H1 (cell line): Measurements from ENCODE around the gene SMIM1. TPM values are rescaled to one million over a fixed set of nuclear protein-coding genes. Genes with fewer than 3 reads are reported as not detected.
A peak's percentile ranks its signal among the peaks of the same experiment; 100 is the strongest.

Source experiments
- CTCF ChIA-PET: fragments of 300-600 bp; sonication (Branson Sonifier 250); formaldehyde crosslinking; loops from one replicate; lab custom pipeline; 2021; ENCODE audit not compliant: partially characterized antibody; lab: Charles Lee
- POLR2A ChIA-PET: fragments of 300-600 bp; sonication (Branson Sonifier 250); formaldehyde crosslinking; loops from one replicate; lab custom pipeline; 2021; ENCODE audit warnings: inconsistent platforms; ENCODE audit not compliant: partially characterized antibody; lab: Charles Lee
- DNase-seq, 2 experiments: peaks; one replicate each; pipeline versions ENCODE4 v3.0.0 to v3.0.0-alpha.2; 2010 to 2022; ENCODE audit warnings: low spot score in 2 of 2, low read depth in 1 of 2, mixed read lengths in 1 of 2
- FAIRE-seq: peaks from 2 replicates; lab custom pipeline; 2011; peaks lifted over from hg19 to GRCh38; lab: Jason Lieb, UNC
- H2AFZ ChIP-seq: 2 replicates; pipeline ENCODE4 v1.8.1; 2012; ENCODE audit warnings: low read length, inconsistent platforms
- H2AK5ac ChIP-seq: 2 replicates; pipeline ENCODE4 v1.6.1; 2013; ENCODE audit warnings: low read depth, low read length
- H2BK120ac ChIP-seq: replicated peaks from 2 replicates; pipeline ENCODE3; 2013; ENCODE audit warnings: low read depth, low read length, inconsistent platforms
- H2BK12ac ChIP-seq: 2 replicates; pipeline ENCODE4 v1.6.1; 2013; ENCODE audit warnings: low read depth, low read length
- H2BK15ac ChIP-seq: 2 replicates; pipeline ENCODE4 v1.6.1; 2013; ENCODE audit warnings: low read length
- H2BK20ac ChIP-seq: 2 replicates; pipeline ENCODE4 v1.6.1; 2013; ENCODE audit warnings: low read length
- H2BK5ac ChIP-seq: 2 replicates; pipeline ENCODE4 v1.6.1; 2013; ENCODE audit warnings: low read depth, low read length
- H3K14ac ChIP-seq: 2 replicates; pipeline ENCODE4 v1.6.1; 2013; ENCODE audit warnings: inconsistent platforms; ENCODE audit not compliant: insufficient read length
- H3K18ac ChIP-seq: 2 replicates; pipeline ENCODE4 v1.6.1; 2013; ENCODE audit warnings: low read length; ENCODE audit errors: extremely low read depth
- H3K23ac ChIP-seq: 2 replicates; pipeline ENCODE4 v1.6.1; 2013; ENCODE audit warnings: inconsistent platforms; ENCODE audit not compliant: insufficient read length
- H3K23me2 ChIP-seq: 2 replicates; pipeline ENCODE4 v1.6.1; 2013; ENCODE audit warnings: low read depth, low read length
- H3K27ac ChIP-seq: 2 replicates; pipeline ENCODE4 v1.6.1; 2011; ENCODE audit warnings: low read depth, low read length, inconsistent platforms
- H3K27me3 ChIP-seq, 4 experiments: replicated peaks in 1 of 4; 1 replicate in 1 of 4; 2 replicates in 3 of 4; pipeline versions ENCODE4 v1.6.1 to v1.8.1; 2011 to 2013; ENCODE audit warnings: low read length in 3 of 4, mild to moderate bottlenecking in 3 of 4, inconsistent platforms in 2 of 4, mixed read lengths in 2 of 4, moderate library complexity in 1 of 4; ENCODE audit not compliant: control insufficient read depth in 3 of 4, insufficient read depth in 3 of 4; ENCODE audit errors: extremely low read depth in 1 of 4
- H3K36me3 ChIP-seq, 4 experiments: 2 replicates each; pipeline versions ENCODE4 v1.6.1 to v1.8.1; 2011 to 2013; ENCODE audit warnings: mild to moderate bottlenecking in 4 of 4, low read length in 3 of 4, moderate library complexity in 2 of 4, control low read depth in 1 of 4, inconsistent platforms in 1 of 4; ENCODE audit not compliant: insufficient read depth in 4 of 4, control insufficient read depth in 2 of 4
- H3K4ac ChIP-seq: replicated peaks from 2 replicates; pipeline ENCODE3; 2013; ENCODE audit warnings: low read length, low read depth, mixed read lengths, inconsistent platforms; ENCODE audit not compliant: insufficient read length
- H3K4me1 ChIP-seq, 4 experiments: replicated peaks in 1 of 4; 1 replicate in 1 of 4; 2 replicates in 3 of 4; pipeline versions ENCODE4 v1.6.1 to v1.8.1; 2011 to 2013; ENCODE audit warnings: low read length in 3 of 4, inconsistent platforms in 2 of 4, mixed read lengths in 1 of 4; ENCODE audit not compliant: insufficient read depth in 4 of 4, control insufficient read depth in 3 of 4
- H3K4me2 ChIP-seq, 2 experiments: 2 replicates each; pipeline versions ENCODE4 v1.6.1 to v1.8.1; 2011 to 2013; ENCODE audit warnings: low read depth in 2 of 2, low read length in 2 of 2, control low read depth in 1 of 2, inconsistent platforms in 1 of 2, mild to moderate bottlenecking in 1 of 2; ENCODE audit not compliant: insufficient read depth in 1 of 2
- H3K4me3 ChIP-seq, 4 experiments: fragments of 200-600, 300-600 bp in 1 of 4; sonication (generic), shearing (Covaris generic), sonication (Bioruptor Twin) in 1 of 4; 2 replicates each; pipeline versions ENCODE4 v1.5.1 to v1.8.1; 2011 to 2016; ENCODE audit warnings: low read length in 4 of 4, low read depth in 3 of 4, control low read depth in 2 of 4, inconsistent platforms in 2 of 4, mild to moderate bottlenecking in 2 of 4, mixed read lengths in 1 of 4, moderate library complexity in 1 of 4; ENCODE audit not compliant: insufficient read depth in 2 of 4; ENCODE audit errors: extremely low read depth in 1 of 4
- H3K56ac ChIP-seq: replicated peaks from 2 replicates; pipeline ENCODE3; 2013; ENCODE audit warnings: low read depth, mild to moderate bottlenecking, mixed read lengths, low read length, inconsistent platforms; ENCODE audit not compliant: insufficient read length
- H3K79me1 ChIP-seq: 2 replicates; pipeline ENCODE4 v1.6.1; 2013; ENCODE audit warnings: low read depth, low read length, control low read depth
- H3K79me2 ChIP-seq, 2 experiments: 2 replicates each; pipeline versions ENCODE4 v1.6.1 to v1.8.1; 2012 to 2013; ENCODE audit warnings: low read length in 2 of 2, mild to moderate bottlenecking in 2 of 2, inconsistent platforms in 1 of 2; ENCODE audit not compliant: insufficient read depth in 2 of 2, control insufficient read depth in 1 of 2
- H3K9ac ChIP-seq, 4 experiments: replicated peaks in 1 of 4; 1 replicate in 1 of 4; 2 replicates in 3 of 4; pipeline versions ENCODE4 v1.6.1 to v1.8.1; 2011 to 2013; ENCODE audit warnings: low read depth in 3 of 4, low read length in 3 of 4, control low read depth in 2 of 4, mild to moderate bottlenecking in 2 of 4, moderate library complexity in 2 of 4, inconsistent platforms in 1 of 4; ENCODE audit errors: extremely low read depth in 1 of 4
- H3K9me3 ChIP-seq, 2 experiments: 2 replicates each; pipeline versions ENCODE4 v1.6.1 to v1.8.1; 2012 to 2013; ENCODE audit warnings: mild to moderate bottlenecking in 2 of 2, moderate library complexity in 2 of 2, control low read depth in 1 of 2, inconsistent platforms in 1 of 2, low read depth in 1 of 2, low read length in 1 of 2, mixed read lengths in 1 of 2; ENCODE audit not compliant: insufficient read depth in 2 of 2
- H4K20me1 ChIP-seq, 2 experiments: replicated peaks in 1 of 2; 2 replicates each; pipeline versions ENCODE3 to v1.8.1; 2011 to 2013; ENCODE audit warnings: inconsistent platforms in 2 of 2, low read length in 2 of 2, mild to moderate bottlenecking in 1 of 2; ENCODE audit not compliant: insufficient read depth in 2 of 2, control insufficient read depth in 1 of 2
- H4K5ac ChIP-seq: 2 replicates; pipeline ENCODE4 v1.6.1; 2013; ENCODE audit warnings: low read length, low read depth, mixed read lengths, inconsistent platforms; ENCODE audit not compliant: insufficient read length
- H4K8ac ChIP-seq: 2 replicates; pipeline ENCODE4 v1.8.0; 2013; ENCODE audit warnings: mild to moderate bottlenecking, moderate library complexity, low read length, inconsistent platforms; ENCODE audit not compliant: insufficient read depth; ENCODE audit errors: extremely low read depth
- H4K91ac ChIP-seq: replicated peaks from 2 replicates; pipeline ENCODE3; 2013; ENCODE audit warnings: low read length, mixed read lengths, inconsistent platforms; ENCODE audit not compliant: insufficient read length
- CTCF ChIP-seq, 3 experiments: IDR thresholded peaks; 1 replicate in 2 of 3; 2 replicates in 1 of 3; pipeline versions ENCODE4 v1.5.1 to v1.6.1; 2011; ENCODE audit warnings: low read length in 3 of 3, mild to moderate bottlenecking in 3 of 3, inconsistent platforms in 2 of 3, low read depth in 1 of 3, moderate library complexity in 1 of 3; ENCODE audit not compliant: insufficient read depth in 1 of 3; ENCODE audit errors: control extremely low read depth in 1 of 3
- EP300 ChIP-seq, 2 experiments: IDR thresholded peaks; 1 replicate in 1 of 2; 2 replicates in 1 of 2; pipeline ENCODE4 v1.6.1; 2011 to 2012; ENCODE audit warnings: low read depth in 2 of 2, low read length in 2 of 2, mild to moderate bottlenecking in 2 of 2, borderline replicate concordance in 1 of 2, inconsistent platforms in 1 of 2, moderate library complexity in 1 of 2
- HDAC6 ChIP-seq: IDR thresholded peaks from one replicate; pipeline ENCODE4 v1.7.1; 2012; ENCODE audit warnings: low read depth, mild to moderate bottlenecking, inconsistent platforms, low read length, moderate library complexity
- JUND ChIP-seq: IDR thresholded peaks from 2 replicates; pipeline ENCODE4 v1.6.1; 2011; ENCODE audit warnings: mild to moderate bottlenecking, improper control_type of control experiment, low read length
- RNF2 ChIP-seq: fragments of 200-900, 300-1000 bp; sonication (generic); IDR thresholded peaks from 2 replicates; pipeline ENCODE4 v1.7.1; 2016; ENCODE audit warnings: borderline replicate concordance, low read depth, mild to moderate bottlenecking, antibody characterized with exemption, low read length; ENCODE audit not compliant: poor library complexity, severe bottlenecking; ENCODE audit errors: missing control alignments
- SP1 ChIP-seq: IDR thresholded peaks from 2 replicates; pipeline ENCODE4 v1.6.1; 2011; ENCODE audit warnings: low read depth, low read length
- SRF ChIP-seq: IDR thresholded peaks from 2 replicates; pipeline ENCODE4 v1.6.1; 2011; ENCODE audit warnings: mild to moderate bottlenecking, low read depth, low read length, moderate library complexity
- SUZ12 ChIP-seq: fragments of 200-600 bp; sonication (generic); IDR thresholded peaks from 2 replicates; pipeline ENCODE4 v1.6.1; 2012; ENCODE audit warnings: mild to moderate bottlenecking, inconsistent platforms, low read length, moderate library complexity, mixed read lengths
- WGBS, 2 experiments: shearing (Covaris generic) in 1 of 2; methylation state at CpG; one replicate each; pipeline versions ENCODE4 v1.1.6 to v1.1.7; 2013 to 2015; ENCODE audit warnings: low lambda C conversion rate in 2 of 2, mixed read lengths in 2 of 2, inconsistent platforms in 1 of 2, low coverage in 1 of 2, missing lambda C conversion rate in 1 of 2; ENCODE audit not compliant: insufficient replicate concordance in 2 of 2, insufficient coverage in 1 of 2, insufficient read length in 1 of 2; ENCODE audit errors: extremely low coverage in 1 of 2, missing lambda C conversion rate in 1 of 2; 5-methylcytosine and 5-hydroxymethylcytosine counted together
- polyA plus RNA-seq, 7 experiments: library from polyadenylated mRNA; depleted of rRNA in 3 of 7; stranded (reverse) in 5 of 7; unstranded in 2 of 7; fragments of >200 nt in 5 of 7; fragments of 200-250 nt in 2 of 7; gene quantifications; 1 replicate in 5 of 7; 2 replicates in 1 of 7; 4 replicates in 1 of 7; pipeline versions ENCODE4 v1.2.1 to v1.2.3, GENCODE V29; 2011 to 2013; ENCODE audit warnings: missing spikeins in 2 of 7, mixed read lengths in 2 of 7
- total RNA-seq: library from RNA; stranded (reverse); fragmentation: NEBNext Ultra II Directional; extraction: Animal tissue kit (Norgen Biotek cat#: 25700); gene quantifications from 2 replicates; pipeline ENCODE4 v1.2.1, GENCODE V29; 2021

SMIM1 gene
- total and polyA plus RNA-seq, 2 of the 8 experiments (the other 6 are each of a cell fraction or from before 2014, with no cell fraction given), result 7.7 to 9.7 TPM

GRCh38 chr1:3779265-3779911, 6.8 kb downstream of the SMIM1 start:
- H3K79me1 ChIP-seq, result no peaks in the 10 kb centered on the region; the same call in 1 of the 2 replicates
- peaks cover 25 to 45% (median 43%) of the 10 kb centered on the region in 4 experiments for H3K36me3 ChIP-seq
- H3K79me2 ChIP-seq, result no peaks in the 10 kb centered on the region
- no peak overlapping the region for H2AFZ ChIP-seq
- H3K4me1 ChIP-seq, result peaks cover 0 to 18% (median 9%) of the 10 kb centered on the region in 4 experiments; a peak in 6 of 7 replicates
- no peak overlapping the region for H2BK12ac ChIP-seq
- H2BK20ac ChIP-seq, result no peak overlapping the region
- no peak for TF ChIP-seq SRF
- no peak for TF ChIP-seq HDAC6
- peak in 1 of 3 experiments; percentile 35; a peak in 2 of 4 replicates for TF ChIP-seq CTCF (IDR thresholded peaks at IDR 0.05; ENCODE audit: control extremely low read depth in 1 of 3, insufficient read depth in 1 of 3, low read depth in 1 of 3, low read length in 3 of 3)
- no peak for TF ChIP-seq SP1
- TF ChIP-seq RNF2, result no peak
- TF ChIP-seq SUZ12, result no peak
- TF ChIP-seq EP300 (IDR thresholded peaks at IDR 0.05; ENCODE audit: borderline replicate concordance in 1 of 2, low read depth in 2 of 2, low read length in 2 of 2), result no peak
- no peak for TF ChIP-seq JUND
- FAIRE-seq (no peak), DNase-seq (no peak)
- peaks cover 10 to 23% of the 10 kb centered on the region in 2 experiments for H4K20me1 ChIP-seq
- no peak overlapping the region for H3K56ac ChIP-seq
- ChIA-PET CTCF (interaction anchor here (0.6 to 1.6 kb wide), 5 partner anchors 8 to 1729 kb away, joined by 3 to 8 read pairs (median 3); no protein-coding TSS in a partner anchor), POLR2A (interaction anchor here (1.0 to 5.8 kb wide), 4 partner anchors 10 to 80 kb away, joined by 3 to 84 read pairs (median 8); partner anchors contain the start of gene LRRC47)
- H2BK120ac ChIP-seq, result no peak overlapping the region
- H3K9ac ChIP-seq, result no peak overlapping the region
- H3K4ac ChIP-seq, result no peak overlapping the region
- WGBS, 2 experiments, result 90% methylated on average over 23 of the region's 23 CpGs; no CpG with 5 or more reads in 1 of the 2 experiments
- no peak overlapping the region for H3K4me3 ChIP-seq
- no peak overlapping the region for H2AK5ac ChIP-seq
- no peak overlapping the region for H2BK5ac ChIP-seq
- no peak overlapping the region for H3K23ac ChIP-seq
- no peak overlapping the region for H3K4me2 ChIP-seq
- no peaks in the 10 kb centered on the region for H3K23me2 ChIP-seq
- no peak overlapping the region for H4K91ac ChIP-seq
- no peak overlapping the region for H4K8ac ChIP-seq
- no peak overlapping the region for H3K27ac ChIP-seq
- no peak overlapping the region for H3K14ac ChIP-seq
- H2BK15ac ChIP-seq, result no peak overlapping the region
- H3K9me3 ChIP-seq, result no peaks in the 10 kb centered on the region
- no peak overlapping the region for H4K5ac ChIP-seq
- H3K18ac ChIP-seq, result no peak overlapping the region
- no peaks in the 10 kb centered on the region; a peak in 1 of 7 replicates for H3K27me3 ChIP-seq
